ENCODE measurements around the gene IFNL1. TPM values are rescaled to one million over a fixed set of nuclear protein-coding genes. Genes with fewer than 3 reads are reported as not detected.

IFNL1 gene
- total and polyA plus RNA-seq, 9 of the 15 experiments (the other 6 are each of a cell fraction or from before 2014, with no cell fraction given): not detected

DNA sequence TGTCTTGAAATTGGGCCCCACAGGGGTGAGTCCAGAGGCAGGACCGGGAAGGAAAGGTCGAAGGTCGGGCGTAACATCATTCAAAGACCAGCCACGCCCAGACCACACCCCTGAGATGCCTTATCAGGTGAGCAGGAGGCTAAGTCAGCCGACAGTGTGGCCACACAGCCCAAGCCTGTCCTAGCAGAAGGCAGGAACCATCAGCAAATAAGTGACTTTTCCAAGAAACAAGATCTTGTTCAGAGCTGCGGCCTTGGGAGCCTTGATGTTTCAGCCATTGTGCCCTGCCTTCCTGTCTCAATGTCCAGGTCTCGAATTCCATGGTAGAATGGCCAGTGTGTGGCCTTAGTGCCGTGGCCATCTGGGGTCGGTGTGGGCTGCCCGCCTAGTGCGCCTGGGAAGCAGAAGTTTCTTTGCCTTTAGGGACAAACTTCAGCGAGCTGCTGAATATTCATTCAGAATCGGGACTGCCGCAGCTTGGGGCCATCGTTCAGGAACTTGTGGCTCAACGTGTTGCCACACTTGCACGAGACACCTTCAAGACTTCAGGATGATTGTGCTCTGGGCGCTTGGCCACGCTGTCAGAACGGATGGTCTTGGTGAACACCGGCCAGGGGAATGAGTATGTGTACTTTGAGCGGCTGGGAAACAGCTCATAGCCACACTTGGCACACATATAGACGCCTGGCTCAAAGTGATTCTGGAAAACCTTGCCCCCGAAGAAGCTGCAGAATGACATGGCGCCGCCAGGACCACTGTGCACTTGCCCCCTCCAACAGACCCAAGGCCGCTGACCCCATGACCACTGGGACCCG lies 41.5 kb upstream of the IFNL1 start:
- DNase-seq (ENCODE audit: extremely low read depth in 1 of 4, low spot score in 3 of 4) (peak; percentile 90 to 95 (median 94)), FAIRE-seq (peak; percentile 94), ATAC-seq (peak; percentile 89)
- Histone ChIP-seq H3K4me3 (no peak overlapping the region), H3K36me3 (ENCODE audit: control insufficient read depth, insufficient read depth, low read length) (no peaks in the 10 kb centered on the region), H3K79me2 (ENCODE audit: control insufficient read depth, insufficient read depth, low read length) (no peaks in the 10 kb centered on the region), H3K27ac (ENCODE audit: extremely low read depth, low read depth, low read length) (peak overlapping the region; percentile 79), H2AFZ (ENCODE audit: low read depth, low read length) (peak overlapping the region; percentile 97), H4K20me1 (replicated peaks; ENCODE audit: control insufficient read depth, insufficient read depth, low read length) (no peaks in the 10 kb centered on the region), H3K9ac (ENCODE audit: insufficient read depth in 1 of 2, low read depth in 2 of 2, low read length in 2 of 2) (peak overlapping the region; percentile 68 to 87), H3K27me3 (ENCODE audit: control insufficient read depth in 2 of 2, insufficient read depth in 2 of 2, low read length in 2 of 2) (no peaks in the 10 kb centered on the region), H3K9me1 (ENCODE audit: control insufficient read depth, insufficient read depth, low read length) (no peaks in the 10 kb centered on the region), H3K4me2 (ENCODE audit: insufficient read depth, low read length) (peak overlapping the region; percentile 84), H3K4me1 (replicated peaks in 1 of 2; ENCODE audit: control insufficient read depth in 2 of 2, insufficient read depth in 2 of 2, low read length in 2 of 2) (peaks cover 49 to 61% of the 10 kb centered on the region in 2 experiments), H3K9me3 (replicated peaks; ENCODE audit: control insufficient read depth, insufficient read depth, low read depth, low read length) (no peaks in the 10 kb centered on the region)
- POLR2A ChIA-PET: interaction anchor here (1.1 kb wide), 1 partner anchor 136 kb away, joined by 3 read pairs; the partner anchor contains the start of genes MED29 and PAF1
- WGBS (ENCODE audit: insufficient coverage, low coverage, missing lambda C conversion rate): 22% methylated on average over 26 of the region's 29 CpGs
- intact Hi-C loops (cut with micrococcal nuclease) (loop anchor here (10.0 kb wide), 1 partner anchor 50 kb away; no protein-coding TSS in a partner anchor), in situ Hi-C loops (cut with MboI) (no loop called here)
- BruUV-seq (replicated peaks): no TSS peak
- CTCF ChIA-PET (ENCODE audit: low intra/inter-chr PET ratio): no interaction called here
- 0 out of 4 replicates have a peak, but pooled peaks of 1 of the 2 experiments have one; percentile 40 for TF ChIP-seq MAZ (CRISPR knock-in tag; conservative IDR thresholded peaks at IDR 0.05 in 1 of 2, IDR thresholded peaks at IDR 0.05 in 1 of 2)
- TF ChIP-seq TAF1 (IDR thresholded peaks at IDR 0.05; ENCODE audit: control insufficient read depth, extremely low read depth, insufficient read depth, low read length, severe bottlenecking): peak; percentile 60
- TF ChIP-seq, protein P1, sequence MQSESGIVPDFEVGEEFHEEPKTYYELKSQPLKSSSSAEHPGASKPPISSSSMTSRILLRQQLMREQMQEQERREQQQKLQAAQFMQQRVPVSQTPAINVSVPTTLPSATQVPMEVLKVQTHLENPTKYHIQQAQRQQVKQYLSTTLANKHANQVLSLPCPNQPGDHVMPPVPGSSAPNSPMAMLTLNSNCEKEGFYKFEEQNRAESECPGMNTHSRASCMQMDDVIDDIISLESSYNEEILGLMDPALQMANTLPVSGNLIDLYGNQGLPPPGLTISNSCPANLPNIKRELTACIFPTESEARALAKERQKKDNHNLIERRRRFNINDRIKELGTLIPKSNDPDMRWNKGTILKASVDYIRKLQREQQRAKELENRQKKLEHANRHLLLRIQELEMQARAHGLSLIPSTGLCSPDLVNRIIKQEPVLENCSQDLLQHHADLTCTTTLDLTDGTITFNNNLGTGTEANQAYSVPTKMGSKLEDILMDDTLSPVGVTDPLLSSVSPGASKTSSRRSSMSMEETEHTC (IDR thresholded peaks at IDR 0.05): peak; percentile 57; the same call in 1 of the 2 replicates
- peak; percentile 91; the same call in 1 of the 2 replicates for TF ChIP-seq NR2C2 (CRISPR knock-in tag; IDR thresholded peaks at IDR 0.05)
- TF ChIP-seq NR2C2 (tag; IDR thresholded peaks at IDR 0.05): peak; percentile 92
- TF ChIP-seq ZNF124 (CRISPR knock-in tag; IDR thresholded peaks at IDR 0.05): no peak
- peak; percentile 85 for TF ChIP-seq CTBP1 (IDR thresholded peaks at IDR 0.05; ENCODE audit: borderline replicate concordance)
- peak; percentile 40 for TF ChIP-seq POLR2B (IDR thresholded peaks at IDR 0.05; ENCODE audit: low read depth, partially characterized antibody)
- no peak for TF ChIP-seq PHTF2 (CRISPR knock-in tag; IDR thresholded peaks at IDR 0.05)
- TF ChIP-seq YY1 (IDR thresholded peaks at IDR 0.05; ENCODE audit: borderline replicate concordance in 1 of 3, control insufficient read depth in 1 of 3, extremely low read depth in 1 of 3, insufficient read depth in 3 of 3, insufficient read length in 1 of 3, insufficient replicate concordance in 2 of 3, low read depth in 1 of 3, low read length in 2 of 3): no peak
- TF ChIP-seq MCM5 (IDR thresholded peaks at IDR 0.05; ENCODE audit: low read depth): no peak
- TF ChIP-seq, protein P2, sequence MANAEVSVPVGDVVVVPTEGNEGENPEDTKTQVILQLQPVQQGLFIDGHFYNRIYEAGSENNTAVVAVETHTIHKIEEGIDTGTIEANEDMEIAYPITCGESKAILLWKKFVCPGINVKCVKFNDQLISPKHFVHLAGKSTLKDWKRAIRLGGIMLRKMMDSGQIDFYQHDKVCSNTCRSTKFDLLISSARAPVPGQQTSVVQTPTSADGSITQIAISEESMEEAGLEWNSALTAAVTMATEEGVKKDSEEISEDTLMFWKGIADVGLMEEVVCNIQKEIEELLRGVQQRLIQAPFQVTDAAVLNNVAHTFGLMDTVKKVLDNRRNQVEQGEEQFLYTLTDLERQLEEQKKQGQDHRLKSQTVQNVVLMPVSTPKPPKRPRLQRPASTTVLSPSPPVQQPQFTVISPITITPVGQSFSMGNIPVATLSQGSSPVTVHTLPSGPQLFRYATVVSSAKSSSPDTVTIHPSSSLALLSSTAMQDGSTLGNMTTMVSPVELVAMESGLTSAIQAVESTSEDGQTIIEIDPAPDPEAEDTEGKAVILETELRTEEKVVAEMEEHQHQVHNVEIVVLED (CRISPR knock-in tag; IDR thresholded peaks at IDR 0.05): no peak
- peak in 1 of 2 experiments; percentile 74; a peak in 2 of 4 replicates for TF ChIP-seq RCOR1 (IDR thresholded peaks at IDR 0.05; ENCODE audit: borderline replicate concordance in 1 of 2, low read depth in 2 of 2, low read length in 2 of 2)
- TF ChIP-seq, protein P3, sequence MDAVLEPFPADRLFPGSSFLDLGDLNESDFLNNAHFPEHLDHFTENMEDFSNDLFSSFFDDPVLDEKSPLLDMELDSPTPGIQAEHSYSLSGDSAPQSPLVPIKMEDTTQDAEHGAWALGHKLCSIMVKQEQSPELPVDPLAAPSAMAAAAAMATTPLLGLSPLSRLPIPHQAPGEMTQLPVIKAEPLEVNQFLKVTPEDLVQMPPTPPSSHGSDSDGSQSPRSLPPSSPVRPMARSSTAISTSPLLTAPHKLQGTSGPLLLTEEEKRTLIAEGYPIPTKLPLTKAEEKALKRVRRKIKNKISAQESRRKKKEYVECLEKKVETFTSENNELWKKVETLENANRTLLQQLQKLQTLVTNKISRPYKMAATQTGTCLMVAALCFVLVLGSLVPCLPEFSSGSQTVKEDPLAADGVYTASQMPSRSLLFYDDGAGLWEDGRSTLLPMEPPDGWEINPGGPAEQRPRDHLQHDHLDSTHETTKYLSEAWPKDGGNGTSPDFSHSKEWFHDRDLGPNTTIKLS (IDR thresholded peaks at IDR 0.05; ENCODE audit: borderline replicate concordance, low read depth): no peak
- TF ChIP-seq NR2C1 (IDR thresholded peaks at IDR 0.05): peak; percentile 93
- TF ChIP-seq NR2C1 (tag; IDR thresholded peaks at IDR 0.05): peak; percentile 92
